Trophoblast cell (in vitro differentiated cells and primary cell): ENCODE measurements around the gene FAM222B.
A peak's percentile ranks its signal among the peaks of the same experiment; 100 is the strongest.

ENCODE experiments used
- DNase-seq, 2 donors: peaks; one replicate each; pipeline ENCODE4 v3.0.0-alpha.2; 2016
- H2AFZ ChIP-seq: 2 replicates; pipeline ENCODE4 v1.6.1; 2013; ENCODE audit warnings: low read length, moderate library complexity, mild to moderate bottlenecking; ENCODE audit not compliant: insufficient read depth, poor library complexity
- H2AK5ac ChIP-seq: 2 replicates; pipeline ENCODE4 v1.6.1; 2013; ENCODE audit warnings: mild to moderate bottlenecking, low read length
- H2BK120ac ChIP-seq: 2 replicates; pipeline ENCODE4 v1.6.1; 2013; ENCODE audit warnings: low read length, mild to moderate bottlenecking, moderate library complexity; ENCODE audit not compliant: insufficient read depth, poor library complexity
- H2BK12ac ChIP-seq: 2 replicates; pipeline ENCODE4 v1.6.1; 2013; ENCODE audit warnings: mild to moderate bottlenecking, low read length, moderate library complexity
- H2BK5ac ChIP-seq: 2 replicates; pipeline ENCODE4 v1.6.1; 2013; ENCODE audit warnings: low read length, low read depth, moderate library complexity, mild to moderate bottlenecking; ENCODE audit not compliant: poor library complexity
- H3K14ac ChIP-seq: 2 replicates; pipeline ENCODE4 v1.6.1; 2013; ENCODE audit warnings: mild to moderate bottlenecking, low read length
- H3K18ac ChIP-seq: 2 replicates; pipeline ENCODE4 v1.6.1; 2013; ENCODE audit warnings: mild to moderate bottlenecking, low read length
- H3K23ac ChIP-seq: 2 replicates; pipeline ENCODE4 v1.6.1; 2013; ENCODE audit warnings: low read length
- H3K27ac ChIP-seq: 2 replicates; pipeline ENCODE4 v1.5.1; 2013; ENCODE audit warnings: low read depth, mild to moderate bottlenecking, inconsistent platforms, low read length, moderate library complexity
- H3K27me3 ChIP-seq: 2 replicates; pipeline ENCODE4 v1.6.1; 2013; ENCODE audit warnings: inconsistent platforms, mild to moderate bottlenecking, low read length, moderate library complexity; ENCODE audit not compliant: insufficient read depth
- H3K36me3 ChIP-seq, 2 experiments: 1 replicate in 1 of 2; 2 replicates in 1 of 2; pipeline ENCODE4 v1.6.1; 2013; ENCODE audit warnings: low read length in 2 of 2, mild to moderate bottlenecking in 2 of 2, moderate library complexity in 1 of 2; ENCODE audit not compliant: insufficient read depth in 2 of 2, control insufficient read depth in 1 of 2
- H3K4ac ChIP-seq: 2 replicates; pipeline ENCODE4 v1.6.1; 2013; ENCODE audit warnings: low read depth, mild to moderate bottlenecking, low read length, moderate library complexity
- H3K4me1 ChIP-seq, 2 experiments: 1 replicate in 1 of 2; 2 replicates in 1 of 2; pipeline ENCODE4 v1.6.1; 2013; ENCODE audit warnings: low read length in 2 of 2, mild to moderate bottlenecking in 2 of 2, moderate library complexity in 1 of 2; ENCODE audit not compliant: insufficient read depth in 2 of 2, control insufficient read depth in 1 of 2
- H3K4me2 ChIP-seq: 2 replicates; pipeline ENCODE4 v1.6.1; 2013; ENCODE audit warnings: inconsistent platforms, mild to moderate bottlenecking, low read length, moderate library complexity
- H3K4me3 ChIP-seq: 2 replicates; pipeline ENCODE4 v1.5.1; 2013; ENCODE audit warnings: mild to moderate bottlenecking, low read depth, low read length, inconsistent platforms
- H3K79me1 ChIP-seq: one replicate; pipeline ENCODE4 v1.6.1; 2013; ENCODE audit warnings: low read length
- H3K79me2 ChIP-seq: 2 replicates; pipeline ENCODE4 v1.6.1; 2013; ENCODE audit warnings: low read length, mild to moderate bottlenecking; ENCODE audit not compliant: control insufficient read depth, insufficient read depth, poor library complexity
- H3K9ac ChIP-seq: 2 replicates; pipeline ENCODE4 v1.6.1; 2013; ENCODE audit warnings: mild to moderate bottlenecking, low read length
- H3K9me3 ChIP-seq: 2 replicates; pipeline ENCODE4 v1.6.1; 2013; ENCODE audit warnings: low read depth, mild to moderate bottlenecking, control low read depth, inconsistent platforms, low read length; ENCODE audit not compliant: insufficient read depth
- H4K12ac ChIP-seq: 2 replicates; pipeline ENCODE4 v1.6.1; 2013; ENCODE audit warnings: low read depth, mild to moderate bottlenecking, low read length, moderate library complexity
- H4K8ac ChIP-seq: 2 replicates; pipeline ENCODE4 v1.6.1; 2013; ENCODE audit warnings: low read depth, mild to moderate bottlenecking, low read length, moderate library complexity
- H4K91ac ChIP-seq: one replicate; pipeline ENCODE4 v1.6.1; 2013; ENCODE audit warnings: low read depth, mild to moderate bottlenecking, low read length, moderate library complexity
- WGBS: extraction: QIAGEN DNeasy Blood & Tissue Kit; methylation state at CpG from one replicate; pipeline ENCODE4 v1.1.7; 2013; ENCODE audit warnings: missing lambda C conversion rate; ENCODE audit not compliant: insufficient read length, insufficient coverage; ENCODE audit errors: extremely low coverage; 5-methylcytosine and 5-hydroxymethylcytosine counted together

FAM222B gene

GRCh38 chr17:28875848-28876550, 33.4 kb upstream of the FAM222B start:
- Histone ChIP-seq H3K27ac (no peak overlapping the region), H4K12ac (no peak overlapping the region), H3K9ac (no peak overlapping the region), H2BK12ac (no peak overlapping the region), H3K79me1 (no peaks in the 10 kb centered on the region), H4K91ac (no peak overlapping the region), H3K27me3 (no peaks in the 10 kb centered on the region), H3K79me2 (no peaks in the 10 kb centered on the region), H2BK5ac (no peak overlapping the region), H2AFZ (no peak overlapping the region), H3K9me3 (no peaks in the 10 kb centered on the region), H3K36me3 (peaks cover 15 to 17% of the 10 kb centered on the region in 2 experiments), H3K14ac (no peak overlapping the region), H4K8ac (no peak overlapping the region), H3K18ac (no peak overlapping the region), H3K4ac (no peak overlapping the region), H3K4me1 (no peaks in the 10 kb centered on the region), H3K4me2 (no peak overlapping the region), H2BK120ac (no peak overlapping the region), H3K4me3 (no peak overlapping the region), H3K23ac (peak overlapping the region; percentile 41), H2AK5ac (no peak overlapping the region)
- peak in 1 of 2 donors; percentile 21 for DNase-seq
- no CpG with 5 or more reads among the region's 1 CpG for WGBS

DNA sequence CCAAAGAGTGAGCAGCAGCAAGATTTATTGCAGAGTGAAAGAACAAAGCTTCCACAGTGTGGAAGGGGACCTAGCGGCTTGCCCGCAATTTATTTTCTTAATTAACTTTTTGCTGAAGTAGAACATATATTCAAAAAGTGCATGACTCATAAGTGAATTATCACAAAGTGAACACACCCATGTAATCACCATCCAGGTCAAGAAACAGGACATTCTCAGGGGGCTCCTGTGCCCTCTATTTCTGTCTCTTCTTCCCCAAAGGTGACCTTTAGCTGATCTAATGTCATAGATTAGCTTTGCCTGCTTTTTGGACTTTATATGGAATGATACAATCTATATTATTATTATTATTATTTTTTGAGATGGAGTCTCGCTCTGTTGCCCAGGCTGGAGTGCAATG, 32.2 kb upstream of the FAM222B start:
- Histone ChIP-seq H2BK5ac (no peak overlapping the region), H3K23ac (no peak overlapping the region), H4K8ac (no peak overlapping the region), H3K36me3 (peaks cover 2 to 6% of the 10 kb centered on the region in 2 experiments), H3K9me3 (no peaks in the 10 kb centered on the region), H3K79me2 (no peaks in the 10 kb centered on the region), H3K4me1 (no peaks in the 10 kb centered on the region), H4K91ac (no peak overlapping the region), H2BK12ac (no peak overlapping the region), H3K27ac (no peak overlapping the region), H2AFZ (no peak overlapping the region), H3K79me1 (no peaks in the 10 kb centered on the region), H4K12ac (no peak overlapping the region), H3K14ac (no peak overlapping the region), H3K9ac (no peak overlapping the region), H2BK120ac (no peak overlapping the region), H2AK5ac (no peak overlapping the region), H3K27me3 (no peaks in the 10 kb centered on the region), H3K4me2 (no peak overlapping the region), H3K4ac (no peak overlapping the region), H3K4me3 (no peak overlapping the region), H3K18ac (no peak overlapping the region)
- WGBS: no CpG with 5 or more reads among the region's 3 CpGs
- DNase-seq: no peak

DNA sequence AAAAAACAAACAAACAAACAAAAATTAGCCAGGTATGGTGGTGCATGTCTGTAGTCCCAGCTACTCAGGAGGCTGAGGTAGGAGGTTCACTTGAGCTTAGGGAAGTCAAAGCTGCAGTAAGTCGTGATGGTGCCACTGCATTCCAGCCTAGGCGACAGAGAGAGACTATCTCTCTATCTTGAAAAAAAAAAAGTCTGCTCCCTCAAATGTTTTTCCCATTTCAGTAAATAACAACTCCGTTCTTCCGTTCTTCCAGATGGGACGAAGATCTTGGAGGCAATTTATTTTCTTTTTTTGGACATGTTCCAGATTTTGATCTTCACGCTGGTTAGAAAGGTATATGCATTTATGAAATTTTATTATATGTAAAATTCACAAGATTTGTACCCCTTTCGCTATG, 31.2 kb upstream of the FAM222B start:
- no peaks in the 10 kb centered on the region for H3K79me2 ChIP-seq

GRCh38 chr17:28871056-28871579, 28.5 kb upstream of the FAM222B start:
- H3K18ac ChIP-seq: no peak overlapping the region
- no peak overlapping the region for H2AK5ac ChIP-seq
- H3K23ac ChIP-seq: no peak overlapping the region
- no peak for DNase-seq
- H3K27ac ChIP-seq: no peak overlapping the region
- no peak overlapping the region for H3K14ac ChIP-seq
- WGBS: no CpG with 5 or more reads among the region's 6 CpGs
- no peak overlapping the region for H2BK5ac ChIP-seq
- H4K91ac ChIP-seq: no peak overlapping the region
- H3K9ac ChIP-seq: peak overlapping the region; percentile 11
- H4K12ac ChIP-seq: no peak overlapping the region
- no peak overlapping the region for H4K8ac ChIP-seq
- no peaks in the 10 kb centered on the region for H3K79me1 ChIP-seq
- H3K9me3 ChIP-seq: no peaks in the 10 kb centered on the region
- H2AFZ ChIP-seq: no peak overlapping the region
- H3K4me3 ChIP-seq: no peak overlapping the region
- no peaks in the 10 kb centered on the region for H3K79me2 ChIP-seq
- no peak overlapping the region for H2BK12ac ChIP-seq
- no peak overlapping the region for H2BK120ac ChIP-seq
- H3K4me2 ChIP-seq: no peak overlapping the region
- H3K36me3 ChIP-seq: no peaks in the 10 kb centered on the region
- no peaks in the 10 kb centered on the region for H3K4me1 ChIP-seq
- no peak overlapping the region for H3K4ac ChIP-seq
- no peaks in the 10 kb centered on the region for H3K27me3 ChIP-seq

More for the DNA sequence above, 31.2 kb upstream of the FAM222B start:
- Histone ChIP-seq H4K12ac (no peak overlapping the region), H2BK5ac (no peak overlapping the region), H3K14ac (no peak overlapping the region), H3K27me3 (no peaks in the 10 kb centered on the region), H3K4ac (no peak overlapping the region), H3K79me1 (no peaks in the 10 kb centered on the region), H3K4me1 (no peaks in the 10 kb centered on the region), H3K9ac (no peak overlapping the region), H2AK5ac (no peak overlapping the region), H3K36me3 (no peaks in the 10 kb centered on the region), H2AFZ (no peak overlapping the region), H3K23ac (no peak overlapping the region), H4K91ac (no peak overlapping the region), H3K9me3 (no peaks in the 10 kb centered on the region), H3K4me3 (no peak overlapping the region), H4K8ac (no peak overlapping the region), H3K4me2 (no peak overlapping the region), H3K27ac (no peak overlapping the region), H2BK120ac (no peak overlapping the region), H3K18ac (no peak overlapping the region), H2BK12ac (no peak overlapping the region)
- DNase-seq: no peak
- no CpG with 5 or more reads among the region's 7 CpGs for WGBS
